ENCODE results near the gene FBXO4.

Gene FBXO4

GRCh38 chr5:41962491-41962890 is 37.4 kb downstream of the FBXO4 start:
- in situ Hi-C loops (cut with HindIII; ENCODE audit: low pct_ligation_motif_present, low sequenced_read_pairs) = no loop called here

DNA sequence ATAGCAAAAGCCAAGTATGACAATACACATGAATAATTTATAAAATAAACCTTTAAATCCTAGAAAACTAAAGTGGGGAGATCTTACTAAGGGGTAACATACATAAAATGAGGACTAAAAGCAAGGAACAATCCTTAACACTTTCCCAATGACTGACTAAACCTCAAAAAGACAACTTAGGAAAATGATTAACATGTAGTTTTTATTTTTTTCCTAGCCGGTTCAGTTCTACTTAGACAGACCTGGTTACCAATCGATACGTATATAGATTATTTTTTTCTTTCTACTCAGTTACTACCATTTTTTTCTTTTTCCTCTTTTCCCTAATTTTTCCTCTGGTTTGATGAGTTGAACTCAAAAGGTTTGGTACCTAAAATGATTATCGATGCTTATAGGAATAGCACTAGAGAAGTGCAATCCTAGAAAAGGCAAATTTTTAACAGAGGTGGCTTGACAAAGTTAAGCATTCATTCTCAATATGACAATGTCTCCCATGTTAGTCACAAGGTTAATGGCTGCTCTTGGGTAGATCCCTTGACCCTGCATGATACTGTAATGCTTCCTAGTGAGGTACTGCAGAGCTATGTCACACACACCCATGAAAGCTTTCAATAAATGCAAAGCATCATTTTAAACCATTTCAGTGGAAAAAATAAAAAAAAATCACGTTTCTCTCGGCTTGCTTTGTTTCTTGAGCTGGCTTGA is 41.5 kb downstream of the FBXO4 start:
- TF ChIP-seq CTCF (IDR thresholded peaks at IDR 0.05; ENCODE audit: low read depth, low read length, missing control alignments) = no peak
- in situ Hi-C loops (cut with HindIII; ENCODE audit: low pct_ligation_motif_present, low sequenced_read_pairs) = no loop called here
- Histone ChIP-seq H3K4me3 (ENCODE audit: low read depth, low read length) (no peak overlapping the region), H3K27ac (no peak overlapping the region), H3K36me3 (replicated peaks) (no peaks in the 10 kb centered on the region), H3K27me3 (replicated peaks) (no peaks in the 10 kb centered on the region)
- DNase-seq = no peak

More at GRCh38 chr5:41962491-41962890, 37.4 kb downstream of the FBXO4 start:
- TF ChIP-seq CTCF (IDR thresholded peaks at IDR 0.05; ENCODE audit: low read depth, low read length, missing control alignments) = no peak
- Histone ChIP-seq H3K4me3 (ENCODE audit: low read depth, low read length) (no peak overlapping the region), H3K36me3 (replicated peaks) (no peaks in the 10 kb centered on the region), H3K27ac (no peak overlapping the region), H3K27me3 (replicated peaks) (no peaks in the 10 kb centered on the region)
- DNase-seq = no peak

DNA sequence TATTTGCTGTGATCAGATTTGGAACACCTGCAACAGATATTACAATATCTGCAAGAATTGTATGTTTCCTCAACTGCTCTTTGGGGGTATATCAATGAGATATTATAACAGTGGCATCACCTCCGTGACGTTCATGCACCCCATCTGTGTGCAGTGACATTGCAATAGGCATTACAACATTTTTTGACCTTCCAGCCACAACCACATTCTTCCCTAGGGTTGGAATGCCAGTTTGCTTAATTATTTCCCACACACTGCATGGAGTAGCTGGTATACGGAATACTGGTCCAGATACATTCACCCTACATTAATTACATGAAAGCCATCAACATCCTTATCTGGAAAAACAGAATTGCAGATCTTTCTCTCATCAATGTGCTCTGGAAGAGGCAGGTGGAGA is 42.3 kb downstream of the FBXO4 start:
- H3K27me3 ChIP-seq (replicated peaks) = no peaks in the 10 kb centered on the region
- no peak overlapping the region for H3K4me3 ChIP-seq (ENCODE audit: low read depth, low read length)
- TF ChIP-seq CTCF (IDR thresholded peaks at IDR 0.05; ENCODE audit: low read depth, low read length, missing control alignments) = no peak
- H3K27ac ChIP-seq = no peak overlapping the region
- no peaks in the 10 kb centered on the region for H3K36me3 ChIP-seq (replicated peaks)
- in situ Hi-C loops (cut with HindIII; ENCODE audit: low pct_ligation_motif_present, low sequenced_read_pairs) = no loop called here
- no peak for DNase-seq

GRCh38 chr5:41968153-41968723 is 43.2 kb downstream of the FBXO4 start:
- no peak overlapping the region for H3K4me3 ChIP-seq (ENCODE audit: low read depth, low read length)
- in situ Hi-C loops (cut with HindIII; ENCODE audit: low pct_ligation_motif_present, low sequenced_read_pairs) = no loop called here
- TF ChIP-seq CTCF (IDR thresholded peaks at IDR 0.05; ENCODE audit: low read depth, low read length, missing control alignments) = peak; percentile 44
- H3K36me3 ChIP-seq (replicated peaks) = no peaks in the 10 kb centered on the region
- H3K27me3 ChIP-seq (replicated peaks) = no peaks in the 10 kb centered on the region
- H3K27ac ChIP-seq = no peak overlapping the region
- no peak for DNase-seq

- no peak for DNase-seq
- TF ChIP-seq CTCF (IDR thresholded peaks at IDR 0.05; ENCODE audit: low read depth, low read length, missing control alignments) = no peak
- no peak overlapping the region for H3K4me3 ChIP-seq (ENCODE audit: low read depth, low read length)
- H3K27me3 ChIP-seq (replicated peaks) = no peaks in the 10 kb centered on the region
- no peaks in the 10 kb centered on the region for H3K36me3 ChIP-seq (replicated peaks)
- no peak overlapping the region for H3K27ac ChIP-seq
- in situ Hi-C loops (cut with HindIII; ENCODE audit: low pct_ligation_motif_present, low sequenced_read_pairs) = no loop called here
Measured at GRCh38 chr5:41973087-41973486, 48.0 kb downstream of the FBXO4 start.

All from brain microvascular endothelial cell (primary cell).